NB4 (cell line): ENCODE results near the gene PARD3.

Experiments
- DNase-seq: peaks from one replicate; pipeline ENCODE4 v3.0.0; 2010; ENCODE audit warnings: low read depth
- H3K4me3 ChIP-seq: one replicate; pipeline ENCODE4 v1.5.1; 2011; ENCODE audit warnings: mild to moderate bottlenecking, low read depth, low read length, moderate library complexity
- CTCF ChIP-seq: IDR thresholded peaks from one replicate; pipeline ENCODE4 v1.5.1; 2012; ENCODE audit warnings: low read depth, low read length
- MAX ChIP-seq: IDR thresholded peaks from 2 replicates; pipeline ENCODE4 v1.6.1; 2011; ENCODE audit warnings: low read depth, low read length
- MYC ChIP-seq: IDR thresholded peaks from 2 replicates; pipeline ENCODE4 v1.6.1; 2011; ENCODE audit warnings: low read depth, low read length
- POLR2A ChIP-seq: IDR thresholded peaks from 2 replicates; pipeline ENCODE4 v1.6.1; 2011; ENCODE audit warnings: mild to moderate bottlenecking; ENCODE audit not compliant: insufficient read length; ENCODE audit errors: extremely low read depth

Gene PARD3

DNA sequence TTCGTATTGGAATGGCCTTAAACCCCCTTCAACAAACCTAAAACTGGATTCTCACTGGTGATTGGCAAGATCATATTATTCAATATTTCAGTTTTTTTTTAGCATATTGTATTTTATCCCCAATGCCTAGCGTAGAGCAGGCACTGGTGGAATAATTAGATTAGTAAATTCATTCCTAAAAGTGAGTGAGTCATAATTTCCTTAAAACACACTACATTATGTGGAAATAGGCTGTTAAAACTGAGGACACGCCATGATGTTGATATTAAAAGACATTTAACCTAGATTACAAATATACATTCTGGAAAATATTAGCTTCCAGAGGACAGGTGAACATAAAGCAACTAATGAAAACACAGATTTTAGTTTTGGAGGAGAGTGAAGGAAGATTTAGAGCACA is 463.9 kb downstream of the PARD3 start:
- no peak for TF ChIP-seq MYC
- TF ChIP-seq POLR2A = no peak
- no peak for TF ChIP-seq CTCF
- TF ChIP-seq MAX = no peak
- no peak overlapping the region for H3K4me3 ChIP-seq
- DNase-seq = no peak

GRCh38 chr10:34348917-34349485 is 466.1 kb downstream of the PARD3 start:
- no peak for TF ChIP-seq MAX
- no peak overlapping the region for H3K4me3 ChIP-seq
- peak; percentile 37 for DNase-seq

DNA sequence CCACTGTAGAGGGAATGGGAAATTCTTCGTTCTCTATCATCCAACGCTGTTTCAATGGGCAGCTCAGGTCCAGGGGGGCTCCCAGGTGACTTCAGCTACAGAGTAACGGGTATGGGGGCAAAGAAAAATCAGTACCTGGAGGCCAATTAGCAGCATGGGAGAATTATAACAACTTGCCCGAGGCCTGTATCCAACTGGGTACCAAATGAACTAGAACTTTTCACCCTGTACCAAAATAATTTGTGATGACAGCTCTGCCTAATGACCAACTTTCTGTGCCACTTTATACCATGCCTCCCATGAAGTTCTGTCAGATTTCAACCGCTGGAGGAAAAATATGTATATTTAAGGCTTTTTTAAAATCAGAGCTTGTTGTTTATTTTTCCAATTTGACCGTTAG is 467.1 kb downstream of the PARD3 start:
- TF ChIP-seq MAX = no peak
- no peak for TF ChIP-seq MYC
- TF ChIP-seq CTCF = no peak
- TF ChIP-seq POLR2A = no peak
- H3K4me3 ChIP-seq = no peak overlapping the region
- DNase-seq = no peak

DNA sequence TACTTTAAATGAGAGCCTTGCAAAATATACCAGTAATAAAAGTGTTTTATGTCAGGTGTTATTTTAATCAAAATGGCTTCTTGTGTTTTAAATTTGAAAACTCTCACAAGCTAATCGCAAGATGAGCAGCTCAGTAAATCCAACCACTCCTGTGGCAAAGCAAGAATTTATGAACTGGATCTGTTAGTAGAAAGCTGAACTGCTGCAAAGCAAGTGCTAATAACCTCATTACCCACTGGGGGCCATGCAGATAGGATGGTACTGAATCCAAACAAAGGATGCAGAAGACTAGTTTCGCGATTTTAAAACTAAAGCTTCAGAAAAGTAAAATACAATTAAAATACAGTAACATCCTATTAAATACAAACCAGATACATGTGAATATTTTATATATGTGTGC is 468.0 kb downstream of the PARD3 start:
- no peak for TF ChIP-seq POLR2A
- TF ChIP-seq MAX = no peak
- no peak for TF ChIP-seq CTCF
- TF ChIP-seq MYC = no peak
- no peak overlapping the region for H3K4me3 ChIP-seq
- no peak for DNase-seq

DNA sequence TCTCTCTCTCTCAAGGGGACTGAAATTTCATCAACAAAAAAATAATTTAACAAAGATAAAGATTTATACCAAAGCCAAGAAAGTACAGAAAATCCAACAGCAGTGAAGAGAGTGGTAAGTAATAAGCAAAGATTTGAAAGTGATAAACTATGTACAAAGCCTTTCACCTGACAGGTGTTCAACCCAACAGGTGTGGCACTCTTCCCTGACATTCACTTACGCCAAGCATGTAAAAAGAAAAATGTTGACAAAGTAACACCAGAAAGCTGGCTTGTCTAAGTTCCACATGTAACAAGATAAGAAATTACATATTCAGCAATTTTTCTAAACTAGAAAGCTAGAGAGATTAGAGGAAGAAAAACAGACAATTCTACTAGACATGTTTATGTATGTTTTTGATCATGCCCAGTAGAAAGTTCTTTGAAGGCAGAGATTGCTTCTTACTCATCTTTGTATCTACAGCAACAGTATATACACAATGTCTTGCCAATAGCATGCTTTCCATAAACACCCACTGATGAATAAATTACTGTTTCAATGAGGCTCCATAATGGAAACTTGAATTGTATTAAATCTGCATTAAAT is 468.5 kb downstream of the PARD3 start:
- TF ChIP-seq CTCF = no peak
- TF ChIP-seq MAX = no peak
- no peak for TF ChIP-seq POLR2A
- TF ChIP-seq MYC = no peak
- DNase-seq = no peak
- H3K4me3 ChIP-seq = no peak overlapping the region

DNA sequence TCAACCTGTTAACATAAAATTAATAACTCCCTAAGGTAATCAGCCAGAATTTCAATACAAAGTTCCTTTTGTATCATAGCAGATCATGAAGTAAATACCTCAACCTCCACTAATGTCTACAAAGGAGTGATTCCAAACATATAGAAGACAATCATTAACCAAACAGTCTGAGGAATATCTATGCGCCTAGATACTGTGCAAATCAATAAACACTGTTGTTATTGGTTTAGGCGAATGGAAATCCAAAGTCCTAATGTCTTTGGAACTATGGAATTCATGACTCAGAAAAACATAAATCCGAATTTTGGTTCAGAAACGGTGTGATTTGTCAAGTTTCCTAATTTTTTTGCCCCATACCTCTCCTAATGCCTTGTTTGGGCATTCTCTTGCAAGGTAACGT is 469.7 kb downstream of the PARD3 start:
- H3K4me3 ChIP-seq = no peak overlapping the region
- TF ChIP-seq MAX = no peak
- TF ChIP-seq MYC = no peak
- no peak for DNase-seq
